DOHH2 (cell line): ENCODE data around the gene CCDC137.

Experiments used
- CTCF ChIP-seq: fragments of 200-600 bp; sonication (generic); IDR thresholded peaks from one replicate; pipeline ENCODE4 v1.5.1; 2014; ENCODE audit warnings: antibody characterized with exemption, mild to moderate bottlenecking, low read depth, low read length; ENCODE audit not compliant: poor library complexity, severe bottlenecking
- EZH2phosphoT487 ChIP-seq: fragments of 200-600 bp; sonication (generic); IDR thresholded peaks from 2 replicates; pipeline ENCODE4 v1.6.1; 2017; ENCODE audit warnings: borderline replicate concordance, mild to moderate bottlenecking, antibody characterized with exemption, low read length, moderate library complexity, mixed read lengths

- TF ChIP-seq CTCF (no peak), EZH2phosphoT487 (no peak)
These were observed 4.5 kb upstream of the CCDC137 start for GRCh38 chr17:81662002-81662401.
